SU-DHL-6 (cell line): ENCODE measurements around the gene ZNF710.

Source experiments
- CTCF ChIP-seq: fragments of 200-600 bp; sonication (generic); IDR thresholded peaks from one replicate; pipeline ENCODE4 v1.5.1; 2017; ENCODE audit warnings: antibody characterized with exemption, mild to moderate bottlenecking, low read length, moderate library complexity; ENCODE audit not compliant: insufficient read depth, poor library complexity, severe bottlenecking
- EZH2phosphoT487 ChIP-seq: fragments of 200-600 bp; sonication (generic), shearing (Covaris generic); conservative IDR thresholded peaks from 2 replicates; pipeline ENCODE4 v1.6.1; 2018; ENCODE audit warnings: mild to moderate bottlenecking, antibody characterized with exemption, low read length, moderate library complexity, mixed read lengths

DNA sequence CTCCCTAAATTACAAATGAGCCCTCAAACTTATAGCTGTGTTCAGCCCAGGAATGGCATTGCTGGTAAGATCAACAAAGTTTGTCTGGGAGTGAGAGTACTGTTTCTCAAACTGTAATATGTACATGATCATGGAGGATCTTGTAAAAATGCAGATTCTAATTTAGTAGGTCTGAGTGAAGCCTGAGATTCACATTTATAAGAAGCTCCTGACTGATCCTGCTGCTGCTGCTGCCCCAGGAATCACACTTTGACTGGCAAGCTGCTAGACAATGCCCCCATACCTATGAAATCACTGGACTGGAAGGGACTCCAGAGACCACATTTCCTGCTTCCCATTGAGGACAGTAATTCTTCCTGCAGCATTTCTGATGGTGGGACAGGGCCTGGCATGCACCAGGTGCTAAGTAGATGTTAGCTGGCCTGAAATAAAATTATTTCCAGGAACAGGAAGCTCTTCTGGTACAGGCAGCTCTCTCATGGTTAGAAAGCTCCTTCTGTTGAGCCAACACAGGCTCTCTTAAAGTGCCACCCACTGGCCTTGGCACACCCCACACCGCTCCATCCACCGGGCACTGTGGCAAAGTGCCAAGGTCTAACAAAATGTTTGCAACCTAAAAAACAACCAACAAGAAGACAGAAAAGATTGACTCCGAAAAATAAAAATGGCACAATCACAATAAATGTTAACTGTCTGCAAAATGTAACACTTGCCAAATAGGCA, 36.7 kb upstream of the ZNF710 start:
- TF ChIP-seq CTCF: no peak
- no peak for TF ChIP-seq EZH2phosphoT487
